Fibroblast of pulmonary artery (primary cell): Measurements from ENCODE around the gene NRP1.
A peak's percentile ranks its signal among the peaks of the same experiment; 100 is the strongest.

Source experiments
- DNase-seq: peaks from one replicate; pipeline ENCODE4 v3.0.0-alpha.2; 2010; ENCODE audit warnings: low read depth
- H3K4me3 ChIP-seq: replicated peaks from 2 replicates; pipeline ENCODE4 v1.5.1; 2011; ENCODE audit warnings: low read depth, mild to moderate bottlenecking, control low read depth, low read length, moderate library complexity
- TF ChIP-seq, protein P1 (sequence below): IDR thresholded peaks from 2 replicates; pipeline ENCODE4 v1.5.1; 2011; ENCODE audit warnings: mild to moderate bottlenecking, control low read depth, low read length, inconsistent platforms; ENCODE audit errors: missing control alignments

NRP1 gene

DNA sequence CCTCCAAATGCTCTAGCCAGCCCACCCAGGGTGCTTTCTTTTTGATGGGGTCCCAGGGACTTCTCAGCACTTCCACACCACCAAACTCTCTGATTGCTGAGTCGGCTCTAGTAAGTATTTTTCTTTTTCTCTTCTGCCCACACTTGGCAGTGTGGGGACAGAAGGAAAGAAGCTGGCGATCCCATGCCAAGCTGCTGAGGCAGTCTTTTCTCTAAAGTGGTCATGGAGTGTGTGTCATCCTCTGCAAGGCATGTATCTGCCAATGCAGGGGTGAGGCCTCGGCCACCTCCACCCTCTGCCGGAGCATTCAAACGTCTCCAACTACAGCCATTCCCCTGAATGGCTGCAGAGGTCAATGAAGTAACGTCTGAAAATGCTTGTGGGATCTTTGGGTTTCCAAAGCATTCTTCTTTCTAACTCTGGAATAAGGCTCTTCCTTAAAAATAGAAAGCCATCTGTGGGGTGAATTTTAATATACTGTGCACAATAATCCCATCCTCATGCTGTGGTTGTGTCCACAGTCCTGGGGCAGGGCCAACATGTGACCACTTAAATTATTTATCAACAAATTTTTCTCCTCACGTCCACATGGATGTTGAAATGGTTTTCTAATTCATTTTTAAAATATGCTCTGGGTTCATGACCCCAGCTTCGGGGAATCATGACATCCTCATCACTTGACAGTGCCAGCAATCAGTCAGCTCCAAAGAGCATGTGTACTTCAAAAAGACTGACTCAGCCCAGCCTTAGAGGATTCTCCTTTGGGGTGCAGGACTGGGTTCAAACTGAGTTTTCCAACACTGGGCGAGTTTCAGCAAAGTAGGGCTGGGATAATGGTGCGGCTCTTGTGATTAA lies 205.1 kb downstream of the NRP1 start:
- TF ChIP-seq, protein P1, sequence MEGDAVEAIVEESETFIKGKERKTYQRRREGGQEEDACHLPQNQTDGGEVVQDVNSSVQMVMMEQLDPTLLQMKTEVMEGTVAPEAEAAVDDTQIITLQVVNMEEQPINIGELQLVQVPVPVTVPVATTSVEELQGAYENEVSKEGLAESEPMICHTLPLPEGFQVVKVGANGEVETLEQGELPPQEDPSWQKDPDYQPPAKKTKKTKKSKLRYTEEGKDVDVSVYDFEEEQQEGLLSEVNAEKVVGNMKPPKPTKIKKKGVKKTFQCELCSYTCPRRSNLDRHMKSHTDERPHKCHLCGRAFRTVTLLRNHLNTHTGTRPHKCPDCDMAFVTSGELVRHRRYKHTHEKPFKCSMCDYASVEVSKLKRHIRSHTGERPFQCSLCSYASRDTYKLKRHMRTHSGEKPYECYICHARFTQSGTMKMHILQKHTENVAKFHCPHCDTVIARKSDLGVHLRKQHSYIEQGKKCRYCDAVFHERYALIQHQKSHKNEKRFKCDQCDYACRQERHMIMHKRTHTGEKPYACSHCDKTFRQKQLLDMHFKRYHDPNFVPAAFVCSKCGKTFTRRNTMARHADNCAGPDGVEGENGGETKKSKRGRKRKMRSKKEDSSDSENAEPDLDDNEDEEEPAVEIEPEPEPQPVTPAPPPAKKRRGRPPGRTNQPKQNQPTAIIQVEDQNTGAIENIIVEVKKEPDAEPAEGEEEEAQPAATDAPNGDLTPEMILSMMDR: no peak
- H3K4me3 ChIP-seq: no peak overlapping the region
- peak; percentile 69 for DNase-seq

DNA sequence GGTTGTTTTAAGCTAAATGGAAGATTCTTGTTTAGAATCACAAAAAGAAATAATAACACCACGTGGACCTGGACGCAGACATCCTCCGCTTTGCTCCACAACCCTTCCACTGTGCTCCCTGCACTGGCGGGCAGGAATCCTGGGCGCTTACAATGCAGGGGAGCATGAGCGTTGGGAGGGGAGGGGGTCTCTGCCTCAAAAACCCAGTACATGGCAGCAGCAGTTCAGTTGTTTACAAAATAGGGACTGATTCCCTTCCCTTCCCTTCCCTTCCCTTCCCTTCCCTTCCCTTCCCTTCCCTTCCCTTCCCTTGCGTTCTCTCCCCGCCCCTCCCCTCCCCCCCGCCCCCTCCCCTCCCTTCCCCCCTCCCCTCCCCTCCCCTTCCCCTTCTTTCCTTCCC lies 206.8 kb downstream of the NRP1 start:
- no peak overlapping the region for H3K4me3 ChIP-seq
- DNase-seq: no peak
- TF ChIP-seq, protein P1: no peak
